ENCODE data around the gene TENM4. TPM values are rescaled to one million over a fixed set of nuclear protein-coding genes. Genes with fewer than 3 reads are reported as not detected.
A peak's percentile ranks its signal among the peaks of the same experiment; 100 is the strongest.

TENM4 gene
- total and polyA plus RNA-seq, 2 of the 8 experiments (the other 6 are each of a cell fraction or from before 2014, with no cell fraction given), result 3.5 to 7.2 TPM

DNA sequence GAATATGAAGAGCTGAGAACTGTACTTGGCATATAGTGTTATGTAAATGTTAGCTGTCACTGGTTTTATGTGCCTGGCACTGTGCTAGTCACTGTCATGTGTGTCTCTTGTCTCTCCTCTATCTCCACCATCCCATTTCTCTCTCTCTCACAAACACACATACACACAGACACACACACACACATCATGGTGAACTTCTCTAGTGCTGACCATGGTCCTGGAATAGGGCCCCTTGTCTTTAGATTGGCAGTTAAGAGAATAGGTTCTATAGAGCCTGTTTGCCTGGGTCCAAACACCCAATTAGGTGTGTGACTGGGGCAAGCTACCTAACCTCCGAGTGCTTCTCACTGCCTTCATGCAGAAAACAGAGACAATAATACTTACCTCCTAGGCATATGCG, 756.5 kb downstream of the TENM4 start:
- FAIRE-seq, result no peak
- Histone ChIP-seq H4K91ac (replicated peaks; ENCODE audit: insufficient read length, low read length) (no peak overlapping the region), H2AFZ (ENCODE audit: low read length) (no peak overlapping the region), H3K27me3 (replicated peaks in 1 of 4; ENCODE audit: control insufficient read depth in 3 of 4, extremely low read depth in 1 of 4, insufficient read depth in 3 of 4, low read length in 3 of 4) (no peaks in the 10 kb centered on the region; a peak in 1 of 7 replicates), H4K20me1 (replicated peaks in 1 of 2; ENCODE audit: control insufficient read depth in 1 of 2, insufficient read depth in 2 of 2, low read length in 2 of 2) (no peaks in the 10 kb centered on the region), H2BK5ac (ENCODE audit: low read depth, low read length) (no peak overlapping the region), H3K4me3 (ENCODE audit: extremely low read depth in 1 of 4, insufficient read depth in 2 of 4, low read depth in 3 of 4, low read length in 4 of 4) (no peak overlapping the region; a peak in 1 of 8 replicates), H3K4me2 (ENCODE audit: insufficient read depth in 1 of 2, low read depth in 2 of 2, low read length in 2 of 2) (peak overlapping the region; percentile 56 to 84; a peak in 2 of 4 replicates), H4K5ac (ENCODE audit: insufficient read length, low read depth, low read length) (no peak overlapping the region), H3K9ac (replicated peaks in 1 of 4; ENCODE audit: extremely low read depth in 1 of 4, low read depth in 3 of 4, low read length in 3 of 4) (no peak overlapping the region), H2BK12ac (ENCODE audit: low read depth, low read length) (peak overlapping the region; percentile 0; the same call in 1 of the 2 replicates), H3K36me3 (ENCODE audit: control insufficient read depth in 2 of 4, insufficient read depth in 4 of 4, low read length in 3 of 4) (no peaks in the 10 kb centered on the region), H2AK5ac (ENCODE audit: low read depth, low read length) (peak overlapping the region; percentile 66; the same call in 1 of the 2 replicates), H3K79me1 (ENCODE audit: low read depth, low read length) (no peaks in the 10 kb centered on the region), H3K4ac (replicated peaks; ENCODE audit: insufficient read length, low read depth, low read length) (no peak overlapping the region), H3K14ac (ENCODE audit: insufficient read length) (no peak overlapping the region), H4K8ac (ENCODE audit: extremely low read depth, insufficient read depth, low read length) (no peak overlapping the region), H3K18ac (ENCODE audit: extremely low read depth, low read length) (no peak overlapping the region), H3K27ac (ENCODE audit: low read depth, low read length) (no peak overlapping the region), H2BK15ac (ENCODE audit: low read length) (0 out of 2 replicates have a peak overlapping the region, but pooled peaks have one; percentile 3), H3K23me2 (ENCODE audit: low read depth, low read length) (0 out of 2 replicates have a peak, but pooled peaks cover 2% of the 10 kb centered on the region), H3K4me1 (replicated peaks in 1 of 4; ENCODE audit: control insufficient read depth in 3 of 4, insufficient read depth in 4 of 4, low read length in 3 of 4) (peaks cover 0 to 12% (median 6%) of the 10 kb centered on the region in 4 experiments; a peak in 6 of 7 replicates), H2BK20ac (ENCODE audit: low read length) (no peak overlapping the region), H3K79me2 (ENCODE audit: control insufficient read depth in 1 of 2, insufficient read depth in 2 of 2, low read length in 2 of 2) (no peaks in the 10 kb centered on the region), H2BK120ac (replicated peaks; ENCODE audit: low read depth, low read length) (no peak overlapping the region), H3K56ac (replicated peaks; ENCODE audit: insufficient read length, low read depth, low read length) (no peak overlapping the region), H3K23ac (ENCODE audit: insufficient read length) (no peak overlapping the region), H3K9me3 (ENCODE audit: insufficient read depth in 2 of 2, low read depth in 1 of 2, low read length in 1 of 2) (no peaks in the 10 kb centered on the region)
- DNase-seq (ENCODE audit: low read depth in 1 of 2, low spot score in 2 of 2), result no peak
- 94% methylated on average over 2 of the region's 2 CpGs; no CpG with 5 or more reads in 1 of the 2 experiments for WGBS, 2 experiments (ENCODE audit: extremely low coverage in 1 of 2, insufficient coverage in 1 of 2, insufficient read length in 1 of 2, insufficient replicate concordance in 2 of 2, low coverage in 1 of 2, low lambda C conversion rate in 2 of 2, missing lambda C conversion rate in 1 of 2)
- ChIA-PET POLR2A (ENCODE audit: partially characterized antibody) (interaction anchor here (0.9 to 1.5 kb wide), 6 partner anchors 9 to 108 kb away, joined by 3 to 7 read pairs (median 3); no protein-coding TSS in a partner anchor), CTCF (ENCODE audit: partially characterized antibody) (interaction anchor here (0.9 to 8.6 kb wide), 6 partner anchors 9 to 277 kb away, joined by 3 to 64 read pairs (median 4); no protein-coding TSS in a partner anchor)
- peak in 1 of 2 experiments; percentile 60; a peak in 1 of 4 replicates for TF ChIP-seq SIN3A (conservative IDR thresholded peaks at IDR 0.05 in 1 of 2, IDR thresholded peaks at IDR 0.05 in 1 of 2; ENCODE audit: low read depth in 1 of 2, low read length in 2 of 2)
- no peak for TF ChIP-seq SUZ12 (IDR thresholded peaks at IDR 0.05; ENCODE audit: low read length)
- TF ChIP-seq TBP (IDR thresholded peaks at IDR 0.05; ENCODE audit: low read depth, low read length), result no peak
- TF ChIP-seq BACH1 (IDR thresholded peaks at IDR 0.05; ENCODE audit: low read length), result no peak
